SIG-M5 treated with dmso at 0.1 percent for 504 hours (cell line): Measurements from ENCODE around the gene FAM20B.
"Not testable (repeated sequence)": the region's sequence is repeated elsewhere in the genome, so short reads cannot be mapped to it uniquely, and the experiment has no call there.

ENCODE experiments used
- DNase-seq: peaks from one replicate; lab custom pipeline; 2025; ENCODE audit not compliant: unreplicated experiment; lab: John Stamatoyannopoulos, UW

Gene FAM20B

DNA sequence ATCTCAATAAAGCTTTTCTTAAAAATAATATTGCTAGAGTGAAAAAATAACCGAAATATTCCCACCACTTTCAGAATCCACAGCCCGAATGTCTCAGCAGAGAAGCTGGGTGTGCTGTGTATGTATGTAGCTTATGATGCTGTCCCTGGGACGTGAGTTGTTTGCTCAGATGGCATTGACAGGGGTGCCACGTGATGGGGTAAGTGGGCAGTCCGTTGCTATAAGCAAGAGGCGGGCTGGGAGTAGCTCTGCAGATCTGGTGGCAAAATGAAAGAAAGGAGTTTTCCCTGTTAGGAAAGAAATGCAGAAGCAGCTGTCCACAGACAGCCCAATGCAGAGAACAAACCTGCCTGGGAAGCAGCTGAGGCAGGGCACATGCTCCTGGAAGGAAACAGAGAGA, 3.8 kb upstream of the FAM20B start:
- peak; percentile 49 for DNase-seq

DNA sequence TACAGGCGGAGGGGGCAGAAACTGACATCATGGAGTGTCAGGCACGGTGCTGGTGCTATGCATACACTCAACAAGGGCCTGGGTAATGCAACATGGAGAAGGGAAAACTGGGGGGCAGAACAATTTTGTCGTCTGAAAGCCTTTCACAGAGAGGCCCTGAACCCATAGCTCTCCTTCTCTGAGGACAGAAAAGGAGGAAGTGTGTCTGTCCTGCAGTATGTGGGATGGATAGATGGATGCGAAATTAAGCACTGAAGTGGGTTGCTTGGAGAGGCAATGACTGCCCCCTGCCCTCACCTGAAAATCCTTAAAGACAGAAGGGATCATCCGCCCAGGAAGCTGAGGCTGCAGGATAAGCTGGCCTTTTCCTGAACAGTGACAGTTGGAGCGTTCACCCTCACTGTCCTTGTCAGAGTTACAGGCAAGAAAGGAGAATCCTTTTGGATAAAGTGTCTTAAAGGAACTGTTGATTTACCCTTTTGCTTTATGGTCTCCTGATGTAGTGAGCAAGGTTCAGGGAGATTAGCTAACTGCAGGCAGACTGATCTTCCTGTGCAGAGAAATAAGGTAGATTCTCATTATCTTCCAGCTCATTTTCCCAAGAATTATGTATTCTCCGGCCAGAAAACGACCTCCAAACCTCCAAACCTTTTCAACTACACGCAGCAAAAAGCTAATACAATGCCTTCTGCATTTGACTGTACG, 1.6 kb upstream of the FAM20B start:
- DNase-seq, result no peak

DNA sequence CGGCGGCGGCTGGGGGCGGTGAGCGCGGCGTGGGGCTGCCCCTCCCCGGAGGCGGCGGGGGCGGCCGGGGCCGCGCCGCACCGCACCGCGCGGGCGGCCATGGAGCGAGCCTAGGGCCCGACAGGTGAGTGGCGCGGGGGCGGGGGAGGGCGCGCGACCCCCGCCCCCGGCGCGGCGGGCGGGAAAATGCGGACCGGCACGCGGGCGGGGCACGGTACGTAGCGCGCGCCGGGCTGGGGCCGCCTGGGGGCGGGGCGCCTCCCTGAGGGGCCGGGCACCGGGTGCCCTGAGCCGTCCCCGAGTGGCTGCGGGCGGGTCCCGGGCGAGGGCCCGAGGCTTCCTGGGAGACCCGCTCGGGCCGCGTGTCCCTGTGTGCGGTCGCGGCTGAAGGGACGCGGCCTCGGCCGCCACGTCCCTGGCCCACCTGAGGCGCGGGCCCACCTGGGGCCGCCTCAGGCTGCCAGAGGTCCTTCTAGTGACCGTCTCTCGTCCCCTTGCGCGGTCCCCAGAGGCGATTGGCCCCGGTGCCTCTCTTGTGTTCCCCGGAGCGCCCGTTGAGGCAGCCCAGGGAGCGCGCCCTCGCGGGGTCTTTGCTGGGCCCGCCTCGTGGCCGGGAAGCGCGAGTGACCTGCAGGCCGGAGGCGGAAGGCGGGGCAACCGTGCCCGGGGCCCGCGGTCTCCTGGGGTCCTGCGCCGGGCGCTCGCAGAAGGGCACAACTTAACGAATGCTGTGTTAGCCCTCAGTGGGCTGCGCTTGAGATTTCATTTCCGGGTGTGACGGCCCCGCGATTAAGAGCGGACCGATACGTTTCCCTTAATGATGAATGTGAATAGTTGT, 500 bp downstream of the FAM20B start:
- DNase-seq, result peak; percentile 62

DNA sequence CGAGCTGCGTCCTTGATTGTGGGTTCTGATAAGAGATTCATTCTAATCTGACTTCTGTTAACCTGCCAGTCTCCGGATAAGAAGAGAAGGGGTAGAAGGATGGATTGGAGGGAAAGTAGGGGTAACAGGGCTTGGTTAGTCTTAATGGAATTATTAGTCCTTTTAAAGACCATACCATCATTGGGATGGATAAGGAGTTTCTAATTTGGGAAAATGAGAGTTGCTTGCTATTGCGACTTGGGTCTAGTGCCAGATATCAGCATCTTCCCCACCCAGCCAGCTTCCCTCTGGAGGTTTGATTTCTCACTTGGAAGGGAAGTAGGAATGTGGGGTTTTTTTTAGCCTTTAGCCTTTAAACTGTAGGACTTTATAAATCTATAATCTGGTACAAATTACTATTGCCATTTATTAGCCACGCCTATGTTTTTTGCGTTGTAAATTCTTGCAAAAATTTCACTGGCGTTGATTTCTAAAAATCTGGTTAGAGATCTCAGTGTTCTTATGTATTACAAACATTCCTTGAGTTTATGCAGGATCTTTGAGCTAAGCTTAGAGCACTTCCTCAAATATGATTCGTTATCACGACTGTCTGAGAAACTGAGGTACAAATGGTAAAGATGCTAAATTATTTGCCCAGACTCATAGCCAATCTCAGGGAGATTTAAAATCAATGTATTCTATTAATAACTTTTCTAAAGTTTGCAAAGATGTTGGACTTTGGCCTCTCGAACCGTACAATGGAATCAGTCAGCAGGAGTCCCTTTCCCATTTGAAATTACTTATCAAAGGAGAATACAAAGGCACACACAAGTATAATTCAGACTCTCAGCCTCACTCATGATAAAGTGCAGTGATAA, 1.3 kb downstream of the FAM20B start:
- DNase-seq, result no peak

GRCh38 chr1:179029321-179029759, 3.6 kb downstream of the FAM20B start:
- DNase-seq, result no peak

DNA sequence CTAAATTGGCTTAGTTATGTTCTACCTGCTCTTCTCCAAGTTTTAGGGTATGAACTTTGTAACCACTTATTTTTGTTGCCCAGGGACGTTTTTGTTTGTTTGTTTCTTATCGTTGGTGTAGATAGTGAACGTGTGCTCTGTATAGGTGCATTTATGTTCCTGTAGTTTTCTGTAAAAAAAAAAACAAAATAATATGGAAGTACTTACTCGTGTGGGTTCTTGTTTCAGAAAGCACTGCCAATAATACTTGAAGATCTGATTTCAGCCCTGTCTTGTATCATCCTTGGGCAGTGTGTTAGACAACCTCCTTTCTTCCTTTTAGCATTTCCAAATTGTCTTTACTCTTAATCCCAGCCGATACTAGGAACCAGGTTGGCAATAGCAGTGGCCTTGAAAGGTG, 4.4 kb downstream of the FAM20B start:
- no peak for DNase-seq

DNA sequence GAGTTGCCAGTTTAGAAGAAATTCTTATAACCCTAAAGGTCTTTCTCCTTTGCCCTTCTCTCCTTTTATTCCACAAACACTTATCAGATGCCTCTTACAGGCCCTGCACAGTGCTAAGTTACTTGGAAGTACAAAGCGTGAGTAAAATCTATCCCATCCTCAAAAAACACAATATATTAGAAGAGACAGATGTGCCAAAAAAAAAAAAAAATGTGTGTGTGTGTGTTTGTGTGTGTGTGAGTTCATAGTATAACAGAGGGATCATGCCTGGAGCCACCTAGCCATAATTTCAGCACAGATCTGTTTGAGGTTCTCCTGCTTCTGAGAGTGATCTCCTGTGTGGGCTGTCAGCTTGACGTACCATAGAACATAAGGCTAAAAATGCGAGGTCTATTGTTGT, 5.0 kb downstream of the FAM20B start:
- DNase-seq, result no peak

- no peak for DNase-seq
Observed at GRCh38 chr1:179031284-179031683, 5.6 kb downstream of the FAM20B start.

DNA sequence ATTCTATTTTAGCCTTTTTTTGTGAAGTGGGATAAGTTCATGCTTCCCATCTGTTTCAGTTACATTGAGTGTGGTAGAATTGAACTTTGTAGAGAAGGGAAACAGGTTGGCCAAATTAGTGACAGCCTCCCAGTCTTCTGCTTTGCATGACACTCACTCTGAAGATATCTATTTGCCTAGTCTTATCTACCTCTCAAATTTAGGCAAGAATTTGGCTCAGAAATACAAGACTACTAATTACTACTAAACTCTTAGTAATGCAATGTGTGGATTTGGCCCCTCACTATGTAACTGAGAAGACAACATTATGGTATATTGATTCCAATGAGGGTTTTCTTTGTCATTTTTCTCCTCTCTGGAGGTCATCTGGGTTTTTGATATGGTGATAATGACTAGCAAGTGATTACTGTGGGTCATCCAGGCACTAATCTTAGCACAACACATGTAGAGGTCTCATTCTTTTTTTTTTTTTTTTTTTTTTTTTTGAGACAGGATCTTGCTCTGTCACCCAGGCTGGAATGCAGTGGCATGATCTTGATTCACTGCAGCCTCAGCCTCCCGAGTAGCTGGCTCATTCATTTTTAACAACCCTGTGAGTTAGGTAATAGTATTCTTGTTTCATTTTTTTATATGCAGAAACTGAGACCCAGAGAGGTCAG, 6.3 kb downstream of the FAM20B start:
- DNase-seq, result no peak

- peak; percentile 40 for DNase-seq
Observed at GRCh38 chr1:179034720-179035119, 9.0 kb downstream of the FAM20B start.

GRCh38 chr1:179036844-179037465, 11.3 kb downstream of the FAM20B start:
- no peak for DNase-seq

DNA sequence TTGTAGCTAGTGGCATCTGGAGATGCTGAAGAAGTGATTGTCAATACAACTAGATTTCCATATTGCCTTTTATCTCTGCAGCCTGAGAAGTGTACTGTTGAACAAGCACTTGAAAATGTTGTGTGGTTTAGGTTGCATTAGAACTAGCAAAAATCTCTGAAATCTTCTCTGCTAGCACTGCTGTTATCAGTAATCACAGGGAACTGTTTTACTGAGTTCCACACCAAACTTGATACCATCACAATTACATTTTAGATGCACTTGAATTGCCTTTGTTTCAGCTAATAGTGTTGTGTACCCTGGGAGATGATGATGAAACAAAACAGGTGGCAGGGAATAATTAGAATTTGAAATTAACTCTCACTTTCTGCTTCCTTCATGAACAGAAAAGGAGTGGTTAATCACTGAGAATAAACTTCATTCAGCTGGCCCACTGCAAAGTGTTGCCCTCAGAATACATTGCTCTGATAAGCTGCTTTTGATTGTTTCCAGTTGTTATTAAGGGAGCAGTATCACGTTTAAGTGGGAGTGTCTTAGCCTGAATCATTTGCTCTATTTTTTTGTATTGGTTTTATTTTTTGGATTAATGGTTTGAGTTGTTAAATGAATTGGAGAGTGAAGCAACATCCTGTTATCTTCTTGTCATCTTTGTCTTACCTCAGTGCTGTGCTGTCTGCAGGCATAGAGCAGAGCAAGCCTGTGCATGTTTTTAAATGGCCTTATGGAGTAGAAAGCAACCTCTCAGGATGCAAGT, 13.0 kb downstream of the FAM20B start:
- no peak for DNase-seq

GRCh38 chr1:179039502-179040174, 13.9 kb downstream of the FAM20B start:
- DNase-seq, result not testable (repeated sequence)

DNA sequence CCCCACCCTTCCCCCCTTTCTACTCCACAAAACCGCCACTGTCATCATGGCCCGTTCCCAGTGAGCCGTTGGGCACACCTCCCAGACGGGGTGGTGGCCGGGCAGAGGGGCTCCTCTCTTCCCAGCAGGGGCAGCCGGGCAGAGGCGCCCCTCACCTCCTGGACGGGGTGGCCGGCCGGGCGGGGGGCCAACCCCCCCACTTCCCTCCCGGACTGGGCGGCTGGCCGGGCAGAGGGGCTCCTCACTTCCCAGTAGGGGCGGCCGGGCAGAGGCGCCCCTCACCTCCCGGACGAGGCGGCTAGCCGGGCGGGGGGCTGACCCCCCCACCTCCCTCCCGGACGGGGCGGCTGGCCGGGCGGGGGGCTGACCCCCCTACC, 14.5 kb downstream of the FAM20B start:
- DNase-seq, result not testable (repeated sequence)

DNA sequence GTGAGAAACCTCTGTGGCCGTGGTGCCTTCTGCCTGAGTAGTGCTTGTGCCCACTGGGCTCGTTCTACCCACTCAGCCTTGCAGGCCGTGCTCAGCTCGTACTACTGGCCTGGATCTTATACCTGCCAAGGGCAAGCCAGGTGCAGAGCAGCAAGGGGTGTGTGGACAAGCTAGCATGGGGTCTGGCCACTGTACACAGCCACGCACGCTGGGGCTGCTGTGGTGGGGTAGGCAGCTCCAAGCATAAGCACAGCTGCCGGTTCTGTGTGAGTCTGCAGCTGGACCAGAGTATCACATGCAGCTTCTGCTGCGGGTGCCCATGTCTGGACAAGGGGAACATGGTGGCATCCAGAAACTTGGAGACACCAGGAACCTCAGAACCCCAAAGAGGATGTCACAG, 16.4 kb downstream of the FAM20B start:
- DNase-seq, result no peak

DNA sequence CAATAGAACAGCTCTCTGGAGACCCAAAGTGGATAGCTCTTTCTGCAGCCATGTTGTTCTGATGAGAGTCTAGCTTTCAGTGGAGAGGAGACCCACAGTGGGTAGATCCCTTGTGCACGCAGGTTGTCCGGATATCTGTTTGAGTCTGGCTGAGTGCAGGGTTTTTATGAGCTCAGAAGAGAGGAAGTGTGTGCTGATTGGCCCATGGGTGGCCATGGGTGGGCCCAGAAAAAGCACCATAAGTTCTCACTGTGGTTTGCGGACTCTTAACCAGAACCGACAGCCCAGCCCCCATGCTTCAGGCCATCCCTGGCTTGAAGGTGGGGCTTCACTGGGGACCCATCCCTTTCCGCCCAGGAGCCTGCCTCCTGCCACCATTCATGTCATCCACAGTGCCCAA, 17.0 kb downstream of the FAM20B start:
- no peak for DNase-seq

DNA sequence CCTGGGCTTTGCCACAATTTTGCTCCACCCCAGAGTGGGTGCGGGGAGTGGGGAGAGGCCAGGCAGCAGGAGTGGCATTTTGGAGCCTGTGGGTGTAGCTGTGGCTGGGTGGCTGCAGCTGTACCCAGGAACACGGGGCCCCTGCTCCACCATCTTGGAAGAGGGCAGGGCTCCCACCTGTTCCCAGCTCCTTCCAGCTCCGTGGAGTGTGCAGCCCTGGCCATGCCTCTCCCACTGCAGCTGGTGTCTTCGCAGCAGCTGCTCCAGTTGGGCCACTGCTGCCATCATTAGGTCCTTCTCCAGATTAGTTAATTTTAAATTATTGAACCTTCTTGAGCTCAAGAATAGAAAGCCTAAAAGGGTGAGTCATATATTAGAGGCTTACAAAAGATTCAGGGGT, 17.6 kb downstream of the FAM20B start:
- no peak for DNase-seq

DNA sequence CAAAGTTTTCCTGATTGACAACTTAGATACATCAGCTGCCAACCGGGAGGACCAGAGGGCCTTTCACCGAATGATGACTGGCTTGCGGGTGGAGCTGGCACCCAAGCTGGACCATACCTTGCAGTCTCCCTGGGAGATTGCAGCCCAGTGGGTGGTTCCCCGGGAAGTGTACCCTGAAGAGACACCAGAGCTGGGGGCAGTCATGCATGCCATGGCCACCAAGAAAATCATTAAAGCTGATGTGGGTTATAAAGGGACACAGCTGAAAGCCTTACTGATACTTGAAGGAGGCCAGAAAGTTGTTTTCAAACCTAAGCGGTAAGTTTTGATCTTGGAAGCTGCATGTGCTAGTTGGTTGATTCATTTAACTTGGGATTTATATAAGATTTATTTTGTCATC, 18.2 kb downstream of the FAM20B start:
- DNase-seq, result no peak
